GM19455 (cell line): Measurements from ENCODE around the gene LLGL2.
"Not testable (repeated sequence)": the region's sequence is repeated elsewhere in the genome, so short reads cannot be mapped to it uniquely, and the experiment has no call there.

Experiments
- ATAC-seq: cut with Tn5 transposase; IDR thresholded peaks from one replicate; pipeline ENCODE4 v1.9.1; 2021; ENCODE audit not compliant: unreplicated experiment

The LLGL2 gene

GRCh38 chr17:75524970-75525805 is at the start of gene LLGL2:
Gene LLGL2, plus strand, starts transcription at chr17:75525697. Its CDS starts 17,730 bp downstream, at chr17:75543427.
- ATAC-seq = peak; percentile 83

- no peak for ATAC-seq
Measured at GRCh38 chr17:75475851-75476250, 49.6 kb upstream of the LLGL2 start.

GRCh38 chr17:75476271-75476671 is 49.2 kb upstream of the LLGL2 start:
- no peak for ATAC-seq

GRCh38 chr17:75476752-75477489 is 48.6 kb upstream of the LLGL2 start:
- no peak for ATAC-seq

- not testable (repeated sequence) for ATAC-seq
Measured at GRCh38 chr17:75477490-75477862, 48.0 kb upstream of the LLGL2 start.

- ATAC-seq = no peak
Measured at GRCh38 chr17:75478508-75478907, 47.0 kb upstream of the LLGL2 start.

GRCh38 chr17:75480281-75480680 is 45.2 kb upstream of the LLGL2 start:
- ATAC-seq = no peak

- no peak for ATAC-seq
Measured at GRCh38 chr17:75481194-75482068, 44.1 kb upstream of the LLGL2 start.

GRCh38 chr17:75482098-75482942 is 43.2 kb upstream of the LLGL2 start:
- ATAC-seq = no peak

- no peak for ATAC-seq
Measured at GRCh38 chr17:75485688-75486087, 39.8 kb upstream of the LLGL2 start.

GRCh38 chr17:75486151-75486550 is 39.3 kb upstream of the LLGL2 start:
- ATAC-seq = no peak

GRCh38 chr17:75486951-75487350 is 38.5 kb upstream of the LLGL2 start:
- ATAC-seq = no peak

GRCh38 chr17:75487351-75488070 is 38.0 kb upstream of the LLGL2 start:
- no peak for ATAC-seq

GRCh38 chr17:75488693-75489510 is 36.6 kb upstream of the LLGL2 start:
- ATAC-seq = no peak

- no peak for ATAC-seq
Measured at GRCh38 chr17:75489511-75489955, 36.0 kb upstream of the LLGL2 start.

GRCh38 chr17:75490173-75490743 is 35.2 kb upstream of the LLGL2 start:
- ATAC-seq = no peak

- no peak for ATAC-seq
Measured at GRCh38 chr17:75490953-75491649, 34.4 kb upstream of the LLGL2 start.

- no peak for ATAC-seq
Measured at GRCh38 chr17:75491680-75492079, 33.8 kb upstream of the LLGL2 start.
